Urothelium cell line (cell line): Measurements from ENCODE around the gene IDH3A.

Experiments used
- DNase-seq: peaks from one replicate; pipeline ENCODE4 v3.0.0; 2011; ENCODE audit warnings: low spot score, mixed read lengths
- FAIRE-seq: peaks from 2 replicates; lab custom pipeline; 2011; peaks lifted over from hg19 to GRCh38; lab: Jason Lieb, UNC

The IDH3A gene

GRCh38 chr15:78162038-78162437 is 12.9 kb downstream of the IDH3A start:
- no peak for DNase-seq
- FAIRE-seq = no peak

- FAIRE-seq = no peak
- DNase-seq = no peak
These were observed 14.8 kb downstream of the IDH3A start for GRCh38 chr15:78164010-78164409.

DNA sequence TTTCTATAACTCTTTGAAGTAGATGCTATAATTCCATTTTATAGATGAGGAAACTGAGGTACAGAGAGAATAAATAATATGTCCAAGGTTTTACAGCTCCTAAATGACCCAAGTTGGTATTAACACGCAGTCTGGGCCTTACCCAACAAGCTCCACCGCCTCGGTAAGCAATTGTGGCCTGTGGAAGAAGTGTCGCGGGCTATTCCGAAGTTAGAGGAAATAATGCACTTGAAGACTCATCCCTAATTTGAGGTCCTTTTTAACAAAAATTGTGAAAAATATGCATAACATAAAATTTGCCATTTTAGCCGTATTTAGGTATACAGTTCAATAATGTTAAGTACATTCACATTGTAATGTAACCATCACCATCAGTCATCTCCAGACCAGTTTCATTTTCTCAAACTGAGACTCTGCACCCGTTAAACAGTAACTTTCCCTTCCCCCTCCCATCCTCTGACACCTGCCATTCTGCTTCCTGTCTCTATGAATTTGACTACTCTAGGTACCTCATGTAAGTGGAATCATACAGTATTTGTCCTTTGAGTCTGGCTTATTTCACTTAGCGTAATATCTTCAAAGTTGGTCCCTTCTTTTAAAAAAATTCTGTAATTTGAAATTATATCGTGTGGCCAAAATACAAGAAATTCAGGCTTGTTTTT is 18.2 kb downstream of the IDH3A start:
- no peak for FAIRE-seq
- no peak for DNase-seq

DNA sequence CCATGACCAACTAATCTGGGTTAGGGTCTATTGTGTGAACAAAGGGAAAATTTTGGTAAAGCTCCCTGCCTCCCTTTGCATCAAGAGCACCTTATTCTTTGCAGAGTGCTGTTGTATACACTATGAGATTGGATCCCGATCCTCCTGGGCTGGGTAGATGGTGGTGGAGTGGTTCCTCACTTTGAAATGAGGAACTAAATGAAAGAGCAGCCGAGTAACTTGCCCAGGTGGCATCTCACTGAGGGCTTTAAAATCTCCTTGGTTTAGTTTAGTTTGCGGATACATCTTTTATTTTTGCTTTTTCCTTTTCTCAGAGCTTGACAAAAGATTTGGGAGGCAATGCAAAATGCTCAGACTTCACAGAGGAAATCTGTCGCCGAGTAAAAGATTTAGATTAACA is 19.4 kb downstream of the IDH3A start:
- DNase-seq (no peak), FAIRE-seq (no peak)

DNA sequence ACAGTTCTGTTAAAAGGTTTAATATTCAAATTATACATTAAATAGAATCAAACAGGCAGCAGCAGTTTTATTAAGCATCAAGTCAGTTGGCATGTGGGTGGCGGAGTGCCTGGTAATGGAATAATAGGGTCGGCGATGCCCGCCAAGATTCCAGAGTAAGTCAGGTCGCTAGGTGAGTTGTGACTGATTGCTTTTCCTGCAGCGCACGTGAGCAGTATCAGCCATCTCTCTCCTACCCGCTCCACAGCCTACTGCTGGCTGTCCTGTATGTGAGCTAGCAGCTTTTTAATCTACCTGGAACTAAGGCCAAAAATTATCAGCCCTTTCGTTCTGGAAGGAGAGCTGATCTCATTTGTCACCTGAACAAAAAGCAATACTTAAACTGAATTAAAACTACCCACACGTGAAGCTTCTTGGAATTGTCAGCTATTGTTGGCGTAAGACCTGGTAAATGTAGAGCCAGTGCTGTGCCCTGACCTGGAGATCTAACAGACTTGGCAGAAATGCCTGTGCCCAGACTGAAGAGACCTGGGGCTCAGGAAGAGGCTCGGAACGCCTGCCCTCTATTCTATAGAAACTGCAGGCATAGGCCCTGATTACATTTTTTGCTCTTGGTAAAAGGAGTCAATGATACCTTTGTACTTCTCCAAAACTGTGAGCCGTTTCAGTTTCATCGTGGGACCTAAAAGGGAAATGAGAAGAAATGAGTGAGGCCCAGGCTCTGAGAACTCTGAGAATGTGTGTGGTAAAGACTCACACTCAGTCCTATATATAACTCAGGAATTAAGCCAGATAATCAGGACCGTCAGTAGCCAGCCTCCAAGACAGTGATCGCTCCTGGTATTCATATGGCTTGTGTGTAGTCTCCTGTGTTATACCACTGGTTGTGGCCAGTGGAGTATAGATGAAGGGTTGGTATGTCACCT is 21.9 kb downstream of the IDH3A start:
- no peak for FAIRE-seq

DNA sequence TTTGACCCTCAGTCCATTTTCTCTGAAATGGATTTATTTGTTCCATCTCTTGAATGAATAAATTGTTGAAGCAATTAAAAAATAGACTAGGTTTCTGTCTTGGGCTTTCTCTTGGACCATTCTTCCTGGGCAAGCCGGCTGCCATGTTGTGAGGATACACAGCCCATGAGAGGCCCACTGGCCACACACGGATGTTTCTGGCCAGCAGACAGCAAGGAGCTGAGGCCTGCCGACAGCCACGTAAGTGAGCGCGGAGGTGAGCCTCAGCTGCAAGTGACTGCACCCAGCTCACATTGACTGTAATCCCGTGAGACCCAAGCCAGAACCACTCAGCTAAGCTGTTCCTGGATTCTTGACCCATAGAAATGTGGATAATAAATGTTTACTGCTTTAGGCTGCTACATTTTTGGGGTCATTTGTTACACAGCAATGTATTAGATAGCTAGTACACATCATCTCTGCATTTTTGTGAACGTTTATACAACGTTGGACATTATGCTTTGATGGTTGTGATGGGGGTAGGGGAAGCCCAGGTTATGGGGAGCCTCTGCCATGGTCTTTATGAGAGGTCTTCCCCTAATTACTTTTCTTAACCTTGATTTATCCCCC is 22.8 kb downstream of the IDH3A start:
- DNase-seq (no peak), FAIRE-seq (no peak)

More for the DNA sequence above, 21.9 kb downstream of the IDH3A start:
- no peak for DNase-seq

DNA sequence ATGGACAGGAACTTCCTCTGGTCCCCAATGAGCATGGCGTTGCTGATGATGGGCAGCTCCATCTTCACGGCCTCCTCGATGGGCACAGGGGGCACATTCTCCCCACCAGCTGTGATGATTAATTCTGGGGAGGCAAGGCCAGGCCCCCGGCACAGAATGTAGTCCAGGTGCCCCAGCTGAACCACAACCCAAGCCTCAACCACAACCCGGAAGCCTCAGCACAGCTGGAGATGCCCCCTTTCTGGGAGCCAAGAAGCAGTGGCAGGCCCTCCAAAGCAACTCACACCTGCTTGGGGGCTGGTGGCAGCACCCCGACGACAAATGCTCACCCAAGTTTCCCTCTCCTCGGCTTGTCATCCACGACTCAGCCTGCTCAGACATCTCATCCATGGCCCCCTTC is 25.2 kb downstream of the IDH3A start:
- DNase-seq = no peak
- FAIRE-seq = no peak

GRCh38 chr15:78175330-78175729 is 26.2 kb downstream of the IDH3A start:
- no peak for FAIRE-seq
- DNase-seq = no peak

DNA sequence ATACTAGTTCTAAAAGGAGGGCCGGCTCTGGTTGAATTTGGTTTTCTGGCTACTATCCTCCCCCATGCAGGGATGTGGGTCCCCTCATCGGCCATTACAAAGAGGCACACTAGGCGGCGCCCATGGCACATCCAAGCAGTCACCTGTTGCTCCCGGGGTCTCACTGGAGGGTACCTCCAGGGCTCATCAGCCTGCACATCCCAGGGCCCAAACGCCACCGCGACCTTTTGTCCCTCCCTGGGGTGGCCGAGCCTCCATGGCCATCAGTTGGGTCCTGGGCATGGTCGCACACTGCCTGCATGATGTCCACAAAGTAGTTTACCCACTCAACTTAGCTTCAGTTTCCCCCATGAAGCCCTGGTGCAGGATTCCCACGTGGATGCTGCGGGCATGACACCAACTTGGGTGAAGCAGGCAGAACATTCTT is 28.3 kb downstream of the IDH3A start:
- DNase-seq (peak; percentile 66), FAIRE-seq (peak; percentile 5)

GRCh38 chr15:78178064-78178463 is 28.9 kb downstream of the IDH3A start:
- FAIRE-seq = no peak
- DNase-seq = no peak

DNA sequence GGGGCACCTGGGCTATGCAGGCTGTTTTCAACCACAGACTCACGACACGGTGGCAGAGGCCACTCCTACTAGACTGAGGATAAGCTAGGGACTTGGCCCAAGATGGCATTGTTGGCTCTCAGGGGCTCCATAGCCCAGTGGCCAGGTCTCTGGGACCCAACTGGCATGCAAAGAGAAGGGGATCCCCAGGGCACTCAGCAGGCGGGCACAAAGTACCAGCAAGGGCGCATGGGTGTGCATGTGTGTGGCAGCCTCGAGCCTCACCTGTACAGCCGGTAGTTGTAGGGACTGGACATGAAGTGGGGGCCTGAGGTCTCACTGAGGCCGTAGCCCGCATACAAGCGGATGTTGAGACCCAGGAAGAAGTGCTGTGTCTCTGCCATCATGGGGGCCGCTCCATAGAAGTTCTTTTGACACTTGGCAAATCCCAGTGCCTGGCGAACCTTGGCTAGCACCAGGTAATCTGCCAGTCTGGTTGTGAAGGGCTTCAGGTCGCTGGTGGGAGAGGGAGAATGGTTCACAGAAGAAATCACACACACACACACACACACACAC is 30.2 kb downstream of the IDH3A start:
- DNase-seq = no peak

GRCh38 chr15:78179906-78180305 is 30.7 kb downstream of the IDH3A start:
- DNase-seq (no peak), FAIRE-seq (peak; percentile 55)

More for the DNA sequence above, 30.2 kb downstream of the IDH3A start:
- no peak for FAIRE-seq

DNA sequence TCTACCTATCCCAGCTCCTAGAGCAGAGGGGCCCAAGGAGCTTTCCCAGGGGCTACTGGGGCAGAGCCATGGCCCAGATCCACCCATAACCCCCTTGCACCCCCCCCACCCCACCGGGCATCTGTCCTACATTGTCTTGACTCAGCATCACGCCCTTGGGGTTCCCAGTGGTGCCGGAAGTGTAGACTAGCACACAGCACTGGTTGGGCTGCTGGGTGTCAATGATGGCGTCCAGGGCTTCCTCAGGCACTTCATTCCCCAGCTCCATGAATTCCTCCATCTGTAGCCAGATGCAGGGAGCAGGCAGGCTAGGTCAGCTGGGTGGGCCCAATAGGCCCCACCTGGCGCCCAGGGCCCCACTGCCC is 33.2 kb downstream of the IDH3A start:
- no peak for FAIRE-seq
- no peak for DNase-seq

DNA sequence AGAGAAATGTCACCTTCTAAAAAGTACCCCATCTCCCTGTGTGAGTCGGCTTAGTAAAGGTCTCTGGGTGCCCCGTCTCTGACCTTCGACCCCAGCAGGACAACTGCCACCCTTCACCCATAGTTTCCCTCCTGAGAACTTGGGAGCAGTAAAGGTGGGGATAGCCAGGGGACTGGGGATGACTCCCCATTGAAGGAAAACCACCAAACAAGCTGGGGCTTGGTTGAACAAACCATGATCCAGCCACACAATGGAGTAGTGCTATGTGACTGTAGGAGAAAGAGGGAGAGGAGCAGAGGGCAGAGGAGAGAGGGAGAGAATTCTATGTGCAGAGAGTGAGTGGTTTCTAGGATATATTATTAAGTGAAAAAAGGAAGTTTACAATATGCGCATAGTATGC is 33.7 kb downstream of the IDH3A start:
- DNase-seq = no peak
- FAIRE-seq = no peak

DNA sequence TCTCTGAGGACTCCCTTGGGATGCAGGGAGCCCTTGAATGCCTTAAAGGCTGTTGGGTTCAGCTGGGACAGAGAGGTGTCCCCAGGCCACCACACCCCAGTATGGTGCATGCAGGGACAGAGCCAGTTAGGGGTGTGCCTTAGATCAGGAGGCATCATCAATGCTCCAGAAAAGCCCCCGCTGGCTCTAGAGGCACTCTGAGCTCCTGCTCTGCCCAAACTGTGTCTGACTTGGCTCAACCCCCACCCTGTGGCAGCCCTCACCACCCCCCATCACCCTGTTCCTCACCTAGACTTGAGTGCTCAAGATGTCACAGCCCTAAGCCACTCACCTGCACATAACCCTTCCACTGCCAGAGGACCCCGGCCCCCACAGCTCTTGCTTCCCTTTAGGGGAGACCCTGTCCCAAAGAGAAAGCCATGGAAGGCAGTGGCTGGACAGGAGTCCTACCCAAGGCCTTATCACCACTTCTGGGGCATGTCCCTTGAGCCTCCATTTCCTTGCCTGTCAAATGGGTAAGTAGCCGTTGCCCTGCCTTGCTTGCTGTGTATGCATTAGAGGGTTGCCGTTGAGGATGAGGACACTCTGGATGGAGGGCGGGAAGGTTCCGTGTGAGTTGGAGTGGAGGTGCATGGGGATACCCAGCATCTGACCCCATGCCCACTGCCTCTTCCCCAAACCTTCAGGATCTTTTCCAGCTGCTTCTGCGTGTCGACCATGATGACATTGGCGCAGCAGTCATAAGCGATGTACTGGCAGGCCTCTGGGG is 43.8 kb downstream of the IDH3A start:
- peak; percentile 77 for FAIRE-seq

DNA sequence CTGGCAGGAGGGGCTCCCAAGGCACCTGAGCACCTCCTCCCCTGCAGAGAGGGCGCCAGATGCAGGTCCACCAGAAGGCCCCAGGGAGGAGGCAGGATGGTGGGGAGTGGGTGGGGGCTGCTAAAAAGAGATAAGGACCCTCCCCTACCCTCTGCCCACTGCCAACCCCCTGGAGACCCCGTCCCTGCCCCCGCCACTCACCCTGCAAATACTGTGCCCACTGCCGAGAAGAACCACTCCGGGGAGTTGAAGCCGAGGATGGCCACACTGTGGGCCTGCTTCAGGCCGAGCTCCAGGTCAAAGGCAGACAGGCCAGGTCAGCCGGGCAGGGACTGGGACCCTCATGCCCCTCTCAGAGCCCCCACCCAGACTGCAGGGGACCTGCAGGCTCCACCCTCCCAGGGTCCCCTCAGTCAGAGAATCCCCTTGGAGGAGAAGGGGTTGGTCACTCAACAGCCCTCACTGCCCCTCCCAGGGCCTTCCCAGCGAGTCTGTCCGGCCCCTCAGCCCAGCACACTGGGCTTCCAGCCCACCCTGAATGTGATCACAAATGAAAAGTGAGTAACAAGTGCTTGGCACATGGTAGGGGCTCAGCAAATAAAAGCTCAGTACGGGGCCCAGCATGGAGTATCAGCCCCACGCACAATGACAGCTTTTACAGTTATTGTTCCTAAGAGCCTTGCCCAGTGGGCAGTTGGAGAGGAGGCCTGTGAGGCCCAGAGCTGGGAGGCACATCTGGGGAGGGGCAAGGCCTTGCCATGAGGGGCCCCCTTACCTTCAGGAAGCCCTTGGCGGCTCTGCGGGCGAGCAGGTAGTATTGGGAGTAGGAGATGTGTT is 44.8 kb downstream of the IDH3A start:
- DNase-seq (no peak), FAIRE-seq (no peak)

More for the DNA sequence above, 43.8 kb downstream of the IDH3A start:
- no peak for DNase-seq

DNA sequence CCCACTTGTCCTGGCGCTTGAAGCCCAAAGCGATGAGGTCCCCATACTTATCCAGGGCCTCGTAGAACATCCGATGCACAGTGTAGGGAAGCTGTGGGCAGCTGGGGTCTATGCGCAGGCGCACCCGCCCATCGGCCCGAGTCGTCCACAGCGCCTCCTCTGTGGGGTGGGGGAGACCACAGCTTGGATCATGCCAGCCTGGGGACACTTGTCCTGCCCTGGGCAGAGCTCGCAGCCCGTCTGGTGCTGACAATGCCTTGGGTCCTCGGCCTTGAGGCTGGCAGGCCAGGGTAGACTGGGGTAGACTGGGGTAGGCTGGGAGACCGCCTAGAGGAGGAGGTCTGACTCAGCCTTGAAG is 45.4 kb downstream of the IDH3A start:
- DNase-seq = no peak
- no peak for FAIRE-seq

DNA sequence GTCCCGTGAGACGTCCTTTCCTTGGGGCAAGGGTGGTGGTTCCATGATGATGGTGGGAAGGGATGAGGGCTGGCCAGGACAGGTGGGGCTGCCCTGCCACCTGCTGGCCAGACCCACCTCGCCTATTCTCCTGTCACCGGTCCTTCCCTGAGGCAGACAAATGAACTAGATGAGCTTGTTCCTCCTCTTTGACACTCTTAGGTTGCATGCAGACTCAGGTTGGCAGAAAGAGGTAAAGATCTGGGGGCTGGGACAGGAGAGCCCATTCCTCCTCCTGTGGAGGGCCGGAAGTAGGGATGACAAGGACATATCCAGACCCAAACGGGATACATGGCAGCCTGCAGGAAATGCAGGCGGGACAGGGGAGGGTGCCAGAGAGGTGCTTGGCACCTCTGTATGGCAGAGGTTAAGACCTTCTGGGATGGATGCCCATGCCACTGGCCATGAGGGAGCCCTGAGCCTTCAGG is 46.6 kb downstream of the IDH3A start:
- peak; percentile 86 for FAIRE-seq
- peak; percentile 60 for DNase-seq

- DNase-seq = no peak
- FAIRE-seq = no peak
These were observed 48.5 kb downstream of the IDH3A start for GRCh38 chr15:78197632-78198031.
